Measurements from ENCODE around the gene RELCH. TPM values are rescaled to one million over a fixed set of nuclear protein-coding genes. Genes with fewer than 3 reads are reported as not detected.

Gene RELCH
- total and polyA plus RNA-seq, 10 of the 15 experiments (the other 5 are each of a cell fraction or from before 2014, with no cell fraction given), result 3.1 to 23.6 (median 14.5) TPM

DNA sequence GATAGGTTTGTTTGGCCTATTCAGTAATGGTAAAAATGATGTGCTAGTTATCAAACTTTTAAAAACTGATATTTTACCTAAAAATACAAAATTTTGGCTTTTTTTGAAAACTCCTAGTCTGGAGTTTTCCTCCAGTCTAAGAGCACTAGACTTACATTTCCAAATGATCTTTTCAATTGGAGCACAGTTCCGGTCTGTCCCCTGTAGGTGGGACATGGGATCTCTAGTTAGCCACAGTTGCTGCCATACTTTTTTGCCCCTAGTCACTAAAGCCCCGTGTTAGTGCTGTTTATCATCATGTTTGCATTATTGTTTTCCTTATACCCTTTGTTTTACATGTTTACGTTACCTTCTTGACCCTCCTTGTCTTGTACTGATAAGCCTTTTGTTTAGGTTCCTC lies 52.4 kb downstream of the RELCH start:
- intact Hi-C loops (cut with micrococcal nuclease; ENCODE audit: unreplicated experiment) (no loop called here), in situ Hi-C loops (cut with MboI) (no loop called here)
- no peaks in the 10 kb centered on the region; the same call in 1 of the 2 replicates for H3K79me2 ChIP-seq (ENCODE audit: control insufficient read depth, insufficient read depth, low read length)
- peaks cover 4% of the 10 kb centered on the region; the same call in 2 of the 3 replicates for H3K9me3 ChIP-seq (replicated peaks; ENCODE audit: control insufficient read depth, insufficient read depth, low read length)
- no peak overlapping the region for H3K27ac ChIP-seq (ENCODE audit: control insufficient read depth, insufficient read depth)
- FAIRE-seq, result no peak
- no peak for ATAC-seq
- 92% methylated on average over 3 of the region's 3 CpGs for WGBS (ENCODE audit: insufficient coverage, insufficient replicate concordance, low lambda C conversion rate, missing lambda C conversion rate)
- ChIA-PET POLR2A (no interaction called here), SMC1A (ENCODE audit: uncharacterized antibody, unreplicated experiment) (interaction anchor here (1.3 kb wide), 1 partner anchor 10 kb away, joined by 5 read pairs; no protein-coding TSS in a partner anchor), CTCF (interaction anchor here (5.7 kb wide), 1 partner anchor 10 kb away, joined by 41 read pairs; no protein-coding TSS in a partner anchor), RAD21 (ENCODE audit: unreplicated experiment) (no interaction called here)
- no peak overlapping the region for H3K4me3 ChIP-seq
- no peaks in the 10 kb centered on the region for H3K4me1 ChIP-seq (ENCODE audit: control insufficient read depth, insufficient read depth, low read length)
- BruUV-seq (replicated peaks), result no TSS peak
- no peaks in the 10 kb centered on the region for H4K20me1 ChIP-seq (ENCODE audit: control insufficient read depth, insufficient read depth)
- no peak for TF ChIP-seq SUPT20H (IDR thresholded peaks at IDR 0.05; ENCODE audit: borderline replicate concordance, control insufficient read depth, low read depth, low read length)
- TF ChIP-seq PAX5 (IDR thresholded peaks at IDR 0.05; ENCODE audit: borderline replicate concordance, low read depth, low read length), result no peak
- no peak for TF ChIP-seq RFX5 (IDR thresholded peaks at IDR 0.05; ENCODE audit: low read depth, low read length)
- no peak for TF ChIP-seq RELA (IDR thresholded peaks at IDR 0.05; ENCODE audit: borderline replicate concordance, partially characterized antibody)
- no peak for TF ChIP-seq SREBF1 (IDR thresholded peaks at IDR 0.05; ENCODE audit: low read length)
- TF ChIP-seq WRNIP1 (IDR thresholded peaks at IDR 0.05; ENCODE audit: borderline replicate concordance, low read depth, low read length), result no peak
- TF ChIP-seq SPI1 (IDR thresholded peaks at IDR 0.05; ENCODE audit: borderline replicate concordance, insufficient read depth, low read depth, low read length), result no peak
- TF ChIP-seq, protein P1, sequence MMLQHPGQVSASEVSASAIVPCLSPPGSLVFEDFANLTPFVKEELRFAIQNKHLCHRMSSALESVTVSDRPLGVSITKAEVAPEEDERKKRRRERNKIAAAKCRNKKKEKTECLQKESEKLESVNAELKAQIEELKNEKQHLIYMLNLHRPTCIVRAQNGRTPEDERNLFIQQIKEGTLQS (IDR thresholded peaks at IDR 0.05; ENCODE audit: borderline replicate concordance, extremely low read depth, low read depth, low read length), result no peak
- no peak for TF ChIP-seq MEF2B (IDR thresholded peaks at IDR 0.05; ENCODE audit: partially characterized antibody, poor library complexity, severe bottlenecking)
- no peak overlapping the region for H3K9ac ChIP-seq (ENCODE audit: control insufficient read depth, insufficient read depth, low read length)
- no peak for DNase-seq (ENCODE audit: low read depth, low spot score)
- no peak overlapping the region for H3K4me2 ChIP-seq (ENCODE audit: control insufficient read depth, insufficient read depth)
- no peaks in the 10 kb centered on the region for H3K27me3 ChIP-seq (replicated peaks in 1 of 2; ENCODE audit: control insufficient read depth in 2 of 2, insufficient read depth in 2 of 2, low read length in 1 of 2)
- H3K36me3 ChIP-seq (ENCODE audit: control insufficient read depth in 2 of 2, insufficient read depth in 2 of 2, low read length in 1 of 2), result peaks cover 0 to 8% of the 10 kb centered on the region in 2 experiments; a peak in 2 of 4 replicates
- no peak overlapping the region for H2AFZ ChIP-seq (ENCODE audit: control insufficient read depth, low read depth, low read length)
